Mammary epithelial cell (primary cell): ENCODE data around the gene HDAC4.

Experiments
- CTCF ChIP-seq, 2 donors: IDR thresholded peaks in 1 of 2; conservative IDR thresholded peaks in 1 of 2; 2 replicates each; pipeline ENCODE4 v1.5.1; 2011 to 2012; ENCODE audit warnings: inconsistent platforms in 2 of 2, low read length in 2 of 2, mild to moderate bottlenecking in 2 of 2, control low read depth in 1 of 2, low read depth in 1 of 2; ENCODE audit not compliant: insufficient read depth in 1 of 2; ENCODE audit errors: extremely low read depth in 1 of 2
- EZH2 ChIP-seq: IDR thresholded peaks from 2 replicates; pipeline ENCODE4 v1.6.1; 2012; ENCODE audit warnings: low read length, inconsistent platforms, borderline replicate concordance

- TF ChIP-seq CTCF (conservative IDR thresholded peaks at IDR 0.05 in 1 of 2, IDR thresholded peaks at IDR 0.05 in 1 of 2; ENCODE audit: extremely low read depth in 1 of 2, insufficient read depth in 1 of 2, low read depth in 1 of 2, low read length in 2 of 2): no peak
- no peak for TF ChIP-seq EZH2
Observed at GRCh38 chr2:239407112-239407511, 6.3 kb upstream of the HDAC4 start.
